ENCODE data around the gene STK17B. TPM values are rescaled to one million over a fixed set of nuclear protein-coding genes. Genes with fewer than 3 reads are reported as not detected.
"Not testable (repeated sequence)": the region's sequence is repeated elsewhere in the genome, so short reads cannot be mapped to it uniquely, and the experiment has no call there.

The STK17B gene
- total RNA-seq, 1 experiment from 2014 or later, result 20.7 TPM

DNA sequence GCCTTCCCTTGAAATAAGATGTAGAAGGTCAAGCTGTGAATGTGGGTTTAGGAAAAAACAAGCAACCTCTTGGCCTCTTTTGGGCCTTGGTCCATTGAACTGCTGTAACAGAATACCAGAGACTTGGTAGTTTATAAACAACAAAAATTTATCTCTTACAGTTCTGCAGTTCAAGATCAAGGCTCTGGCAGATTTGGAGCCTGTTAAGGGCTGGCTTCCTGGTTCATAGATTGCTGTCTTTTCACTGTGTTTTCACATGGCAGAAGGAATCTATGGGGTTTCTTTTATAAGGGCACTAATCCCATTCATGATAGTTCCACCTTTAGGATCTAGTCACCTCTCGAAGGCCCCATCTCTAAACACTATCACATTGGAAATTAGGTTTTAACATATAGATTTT is 20.2 kb upstream of the STK17B start:
- no peaks in the 10 kb centered on the region for H3K9me3 Mint-ChIP-seq (ENCODE audit: unreplicated experiment)
- H3K4me1 Mint-ChIP-seq (ENCODE audit: insufficient read depth, unreplicated experiment), result no peaks in the 10 kb centered on the region
- TF ChIP-seq, protein P1, sequence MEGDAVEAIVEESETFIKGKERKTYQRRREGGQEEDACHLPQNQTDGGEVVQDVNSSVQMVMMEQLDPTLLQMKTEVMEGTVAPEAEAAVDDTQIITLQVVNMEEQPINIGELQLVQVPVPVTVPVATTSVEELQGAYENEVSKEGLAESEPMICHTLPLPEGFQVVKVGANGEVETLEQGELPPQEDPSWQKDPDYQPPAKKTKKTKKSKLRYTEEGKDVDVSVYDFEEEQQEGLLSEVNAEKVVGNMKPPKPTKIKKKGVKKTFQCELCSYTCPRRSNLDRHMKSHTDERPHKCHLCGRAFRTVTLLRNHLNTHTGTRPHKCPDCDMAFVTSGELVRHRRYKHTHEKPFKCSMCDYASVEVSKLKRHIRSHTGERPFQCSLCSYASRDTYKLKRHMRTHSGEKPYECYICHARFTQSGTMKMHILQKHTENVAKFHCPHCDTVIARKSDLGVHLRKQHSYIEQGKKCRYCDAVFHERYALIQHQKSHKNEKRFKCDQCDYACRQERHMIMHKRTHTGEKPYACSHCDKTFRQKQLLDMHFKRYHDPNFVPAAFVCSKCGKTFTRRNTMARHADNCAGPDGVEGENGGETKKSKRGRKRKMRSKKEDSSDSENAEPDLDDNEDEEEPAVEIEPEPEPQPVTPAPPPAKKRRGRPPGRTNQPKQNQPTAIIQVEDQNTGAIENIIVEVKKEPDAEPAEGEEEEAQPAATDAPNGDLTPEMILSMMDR (IDR thresholded peaks at IDR 0.05; ENCODE audit: unreplicated experiment), result no peak
- no peak overlapping the region for H3K4me3 Mint-ChIP-seq (ENCODE audit: unreplicated experiment)
- H3K36me3 Mint-ChIP-seq (ENCODE audit: insufficient read depth, unreplicated experiment), result no peaks in the 10 kb centered on the region
- CTCF ChIA-PET, result no interaction called here
- no peak for DNase-seq (ENCODE audit: unreplicated experiment)
- intact Hi-C loops (cut with micrococcal nuclease), result no loop called here
- POLR2A ChIA-PET, result no interaction called here
- no peaks in the 10 kb centered on the region for H3K27me3 Mint-ChIP-seq (ENCODE audit: insufficient read depth, unreplicated experiment)
- BruUV-seq (replicated peaks), result no TSS peak
- H3K27ac Mint-ChIP-seq (ENCODE audit: low read depth, unreplicated experiment), result no peak overlapping the region

DNA sequence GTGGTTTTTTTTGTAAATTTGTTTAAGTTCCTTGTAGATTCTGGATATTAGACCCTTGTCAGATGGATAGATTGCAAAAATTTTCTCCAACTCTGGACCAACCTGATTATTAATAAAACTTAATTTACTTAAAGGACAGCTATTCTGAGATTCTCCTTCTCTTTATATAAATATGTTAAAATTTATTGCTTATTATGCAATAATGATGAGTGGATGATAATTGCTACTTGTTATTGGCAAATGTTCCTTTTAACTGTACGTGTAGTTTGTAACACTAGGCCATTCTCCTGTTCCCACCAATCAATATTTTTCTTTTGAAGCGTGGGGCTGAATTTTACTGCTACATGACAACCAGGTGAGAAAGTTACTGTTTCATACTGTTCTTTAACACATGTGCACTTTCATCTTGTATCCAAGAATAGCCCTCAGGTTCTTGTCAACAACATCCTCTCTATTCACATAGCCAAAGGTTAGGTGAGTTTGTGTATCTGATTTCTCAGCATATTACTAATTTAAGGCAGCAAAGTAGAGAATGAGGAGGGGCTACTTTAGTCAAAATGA is 16.6 kb upstream of the STK17B start:
- no peaks in the 10 kb centered on the region for H3K4me1 Mint-ChIP-seq (ENCODE audit: insufficient read depth, unreplicated experiment)
- POLR2A ChIA-PET, result no interaction called here

DNA sequence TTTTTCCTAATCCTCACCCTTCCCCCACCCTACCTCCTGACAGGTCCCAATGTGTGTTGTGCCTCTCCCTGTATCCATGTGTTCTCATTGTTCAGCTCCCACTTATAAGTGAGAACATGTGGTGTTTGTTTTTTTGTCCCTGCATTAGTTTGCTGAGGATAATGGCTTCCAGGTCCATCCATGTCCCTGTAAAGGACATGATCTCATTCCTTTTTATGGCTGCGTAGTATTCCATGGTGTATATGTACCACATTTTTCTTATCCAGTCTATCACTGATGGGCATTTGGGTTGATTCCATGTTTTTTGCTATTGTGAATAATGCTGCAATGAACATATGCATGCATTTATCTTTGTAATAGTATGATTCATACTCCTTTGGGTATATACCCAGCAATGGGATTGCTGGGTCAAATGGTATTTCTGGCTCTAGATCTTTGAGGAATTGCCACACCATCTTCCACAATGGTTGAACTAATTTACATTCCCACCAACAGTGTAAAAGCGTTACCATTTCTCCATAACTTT is 15.9 kb upstream of the STK17B start:
- H3K9me3 Mint-ChIP-seq (ENCODE audit: unreplicated experiment); H3K36me3 Mint-ChIP-seq (ENCODE audit: insufficient read depth, unreplicated experiment); BruUV-seq (replicated peaks); H3K27me3 Mint-ChIP-seq (ENCODE audit: insufficient read depth, unreplicated experiment); DNase-seq (ENCODE audit: unreplicated experiment); H3K27ac Mint-ChIP-seq (ENCODE audit: low read depth, unreplicated experiment); POLR2A ChIA-PET; H3K4me1 Mint-ChIP-seq (ENCODE audit: insufficient read depth, unreplicated experiment); intact Hi-C loops (cut with micrococcal nuclease); CTCF ChIA-PET; H3K4me3 Mint-ChIP-seq (ENCODE audit: unreplicated experiment): not testable (repeated sequence)

More for the DNA sequence above, 16.6 kb upstream of the STK17B start:
- TF ChIP-seq, protein P1 (IDR thresholded peaks at IDR 0.05; ENCODE audit: unreplicated experiment), result no peak
- intact Hi-C loops (cut with micrococcal nuclease), result no loop called here
- no peak overlapping the region for H3K4me3 Mint-ChIP-seq (ENCODE audit: unreplicated experiment)
- H3K36me3 Mint-ChIP-seq (ENCODE audit: insufficient read depth, unreplicated experiment), result no peaks in the 10 kb centered on the region
- no peaks in the 10 kb centered on the region for H3K27me3 Mint-ChIP-seq (ENCODE audit: insufficient read depth, unreplicated experiment)
- BruUV-seq (replicated peaks), result no TSS peak
- CTCF ChIA-PET, result no interaction called here
- H3K27ac Mint-ChIP-seq (ENCODE audit: low read depth, unreplicated experiment), result no peak overlapping the region
- DNase-seq (ENCODE audit: unreplicated experiment), result no peak
- H3K9me3 Mint-ChIP-seq (ENCODE audit: unreplicated experiment), result no peaks in the 10 kb centered on the region

DNA sequence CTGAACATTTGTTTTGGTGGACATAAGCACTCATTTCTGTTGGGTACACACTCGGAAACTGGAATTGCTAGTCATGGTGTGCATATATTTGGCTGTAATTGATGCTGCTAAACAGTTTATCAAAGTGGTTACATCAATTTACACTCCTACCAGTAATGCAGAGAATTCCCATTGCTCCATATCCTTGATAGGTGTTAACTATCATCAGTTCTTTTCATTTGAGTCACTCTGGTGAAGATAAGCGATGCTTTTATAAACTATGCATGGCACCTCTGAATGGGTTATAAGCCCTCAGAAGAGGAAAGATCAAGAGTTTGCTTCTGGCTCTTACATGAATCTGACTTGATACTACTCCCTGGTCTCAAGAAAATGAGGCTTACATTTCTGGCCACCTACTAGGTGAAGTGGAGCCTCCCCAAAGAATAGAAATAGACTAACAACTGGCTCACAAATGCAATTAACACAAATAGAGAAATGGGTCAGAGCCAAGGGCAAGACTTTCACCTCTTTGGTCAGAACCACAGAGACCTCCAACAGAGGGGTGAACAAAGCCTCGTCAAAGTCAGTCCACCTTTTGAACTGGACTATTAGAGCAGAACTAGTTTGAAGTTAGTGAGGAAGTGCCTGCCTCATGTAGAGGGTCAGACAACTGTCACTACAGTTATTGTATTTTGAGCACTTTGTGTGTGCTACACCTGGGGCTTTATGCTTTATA is 15.0 kb upstream of the STK17B start:
- TF ChIP-seq, protein P1 (IDR thresholded peaks at IDR 0.05; ENCODE audit: unreplicated experiment), result no peak
- ChIA-PET CTCF (no interaction called here), POLR2A (no interaction called here)
- intact Hi-C loops (cut with micrococcal nuclease), result no loop called here
- Mint-ChIP-seq H3K9me3 (ENCODE audit: unreplicated experiment) (no peaks in the 10 kb centered on the region), H3K4me3 (ENCODE audit: unreplicated experiment) (no peak overlapping the region), H3K27ac (ENCODE audit: low read depth, unreplicated experiment) (no peak overlapping the region), H3K27me3 (ENCODE audit: insufficient read depth, unreplicated experiment) (no peaks in the 10 kb centered on the region), H3K4me1 (ENCODE audit: insufficient read depth, unreplicated experiment) (no peaks in the 10 kb centered on the region), H3K36me3 (ENCODE audit: insufficient read depth, unreplicated experiment) (no peaks in the 10 kb centered on the region)
- no TSS peak for BruUV-seq (replicated peaks)
- DNase-seq (ENCODE audit: unreplicated experiment), result no peak

Data from MCF 10A (cell line).